Cortex of kidney (tissue), 1 donor: ENCODE results near the gene STXBP2.

Experiments used
- DNase-seq: peaks from one replicate; lab custom pipeline; 2025; lab: John Stamatoyannopoulos, UW

STXBP2 gene

GRCh38 chr19:7650148-7650547 is 13.2 kb downstream of the STXBP2 start:
- no peak for DNase-seq

GRCh38 chr19:7652061-7652641 is 15.2 kb downstream of the STXBP2 start:
- DNase-seq = no peak

- DNase-seq = no peak
Measured at GRCh38 chr19:7654401-7654800, 17.5 kb downstream of the STXBP2 start.

- DNase-seq = no peak
Measured at GRCh38 chr19:7655581-7655980, 18.7 kb downstream of the STXBP2 start.

GRCh38 chr19:7657131-7657751 is 20.3 kb downstream of the STXBP2 start:
- DNase-seq = no peak

GRCh38 chr19:7658219-7658686 is 21.3 kb downstream of the STXBP2 start:
- no peak for DNase-seq

GRCh38 chr19:7661744-7662538 is 25.0 kb downstream of the STXBP2 start:
- no peak for DNase-seq

- DNase-seq = no peak
Measured at GRCh38 chr19:7662657-7663056, 25.7 kb downstream of the STXBP2 start.

GRCh38 chr19:7663706-7664105 is 26.8 kb downstream of the STXBP2 start:
- no peak for DNase-seq

GRCh38 chr19:7665076-7665475 is 28.2 kb downstream of the STXBP2 start:
- DNase-seq = no peak

- DNase-seq = no peak
Measured at GRCh38 chr19:7668842-7669241, 31.9 kb downstream of the STXBP2 start, which contains the start of gene RETN. RETN (plus strand) TSS chr19:7669049; CDS start chr19:7669327, 278 bp downstream.

- DNase-seq = no peak
Measured at GRCh38 chr19:7669641-7670040, 32.7 kb downstream of the STXBP2 start.

- DNase-seq = no peak
Measured at GRCh38 chr19:7670150-7670783, 33.4 kb downstream of the STXBP2 start.

- no peak for DNase-seq
Measured at GRCh38 chr19:7670790-7671189, 33.9 kb downstream of the STXBP2 start.

GRCh38 chr19:7672522-7672921 is 35.6 kb downstream of the STXBP2 start:
- DNase-seq = no peak

GRCh38 chr19:7674010-7675005 is 37.4 kb downstream of the STXBP2 start:
- no peak for DNase-seq

GRCh38 chr19:7676376-7676775 is 39.5 kb downstream of the STXBP2 start:
- DNase-seq = no peak

GRCh38 chr19:7676854-7677253 is 39.9 kb downstream of the STXBP2 start, which contains the start of gene MCEMP1:
MCEMP1 (plus strand) TSS chr19:7677090; CDS start chr19:7677121, 31 bp downstream.
- no peak for DNase-seq

- DNase-seq = no peak
Measured at GRCh38 chr19:7677669-7678311, 40.9 kb downstream of the STXBP2 start.

- DNase-seq = no peak
Measured at GRCh38 chr19:7678971-7679751, 42.3 kb downstream of the STXBP2 start.
